Measurements from ENCODE around the gene ZNF48.

The ZNF48 gene

DNA sequence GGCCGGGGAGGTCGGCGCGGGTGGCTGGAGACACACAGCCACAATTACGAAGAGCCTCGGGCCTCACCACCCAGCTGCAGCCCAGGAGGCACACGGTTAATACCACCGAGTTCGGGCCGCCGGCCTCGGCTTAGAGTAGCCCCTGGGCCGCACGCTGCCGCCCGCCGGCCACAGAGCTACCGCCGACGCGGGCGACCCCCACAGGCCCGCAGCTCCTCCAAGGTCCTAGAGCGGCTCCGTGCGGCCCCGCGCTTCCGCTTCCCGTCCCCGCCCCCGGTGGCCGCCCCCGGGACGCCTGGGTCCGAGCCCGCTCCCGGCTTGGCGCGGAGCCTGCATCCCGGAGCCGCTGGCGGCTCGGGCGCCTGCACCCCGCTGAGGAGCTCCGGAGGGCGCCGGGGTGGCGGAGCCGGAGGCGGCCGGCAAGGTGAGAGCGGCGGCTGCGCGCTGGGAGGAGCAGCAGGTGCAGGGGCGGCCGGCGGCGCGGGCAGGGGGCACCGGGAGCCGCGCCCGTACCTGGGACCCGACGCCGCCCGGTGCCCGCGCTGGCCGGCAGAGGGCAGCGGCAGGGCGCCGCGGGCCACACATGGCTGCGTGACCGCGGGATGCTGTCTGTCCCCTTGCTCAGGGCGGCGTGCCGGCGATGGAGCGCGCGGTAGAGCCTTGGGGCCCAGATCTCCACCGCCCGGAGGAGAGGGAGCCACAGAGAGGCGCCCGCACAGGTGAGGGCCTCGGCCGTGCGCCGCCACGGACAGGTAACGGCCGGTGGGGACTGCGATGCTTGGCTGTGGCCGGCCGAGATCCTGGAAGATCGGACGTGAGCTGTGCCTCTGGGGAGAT lies at the start of gene ZNF48:
Gene ZNF48 (plus strand): TSS at position 266 of the 837 bp plus-strand sequence. CDS start 375 bp downstream, at position 641.
- H3K27ac ChIP-seq (ENCODE audit: low read depth, low read length), result peak within 1 kb of the TSS; percentile 97
- H3K27me3 ChIP-seq (ENCODE audit: control insufficient read depth, insufficient read depth, low read length), result no peaks in the 10 kb centered on the region
- no peaks in the 10 kb centered on the region for H3K9me3 ChIP-seq (ENCODE audit: control insufficient read depth, insufficient read depth, low read depth, low read length)
- H3K4me3 ChIP-seq (ENCODE audit: low read depth, low read length), result peak within 1 kb of the TSS; percentile 91
- H3K36me3 ChIP-seq (ENCODE audit: control insufficient read depth, insufficient read depth, low read length), result peaks cover 21% of the 10 kb centered on the region
- H3K4me1 ChIP-seq (ENCODE audit: control insufficient read depth, insufficient read depth, low read length), result peaks cover 22% of the 10 kb centered on the region
- peak within 1 kb of the TSS; percentile 93 for H3K9ac ChIP-seq (ENCODE audit: low read length)

DNA sequence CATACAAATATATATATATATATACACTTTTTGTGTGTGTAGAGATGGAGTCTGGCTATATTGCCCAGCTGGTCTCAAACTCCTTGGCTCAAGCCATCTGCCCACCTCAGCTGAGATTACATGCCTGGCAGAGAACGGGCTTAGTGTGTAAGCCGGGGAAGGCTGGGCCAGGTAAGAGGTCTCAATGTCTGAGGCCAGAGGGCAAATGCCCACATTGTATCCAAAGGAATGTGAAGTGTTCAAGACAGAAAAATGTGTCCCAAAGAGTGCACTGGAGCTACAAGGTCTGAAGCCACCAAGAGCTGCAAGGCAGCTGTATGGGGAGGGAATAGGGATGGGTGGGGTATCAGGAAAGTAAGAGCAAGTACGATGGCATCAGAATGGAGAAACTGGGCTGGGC lies 48.9 kb upstream of the ZNF48 start:
- Histone ChIP-seq H3K9me3 (ENCODE audit: control insufficient read depth, insufficient read depth, low read depth, low read length) (no peaks in the 10 kb centered on the region), H3K9ac (ENCODE audit: low read length) (no peak overlapping the region), H3K27ac (ENCODE audit: low read depth, low read length) (no peak overlapping the region), H3K4me1 (ENCODE audit: control insufficient read depth, insufficient read depth, low read length) (no peaks in the 10 kb centered on the region), H3K4me3 (ENCODE audit: low read depth, low read length) (no peak overlapping the region), H3K27me3 (ENCODE audit: control insufficient read depth, insufficient read depth, low read length) (no peaks in the 10 kb centered on the region), H3K36me3 (ENCODE audit: control insufficient read depth, insufficient read depth, low read length) (peaks cover 16% of the 10 kb centered on the region)

DNA sequence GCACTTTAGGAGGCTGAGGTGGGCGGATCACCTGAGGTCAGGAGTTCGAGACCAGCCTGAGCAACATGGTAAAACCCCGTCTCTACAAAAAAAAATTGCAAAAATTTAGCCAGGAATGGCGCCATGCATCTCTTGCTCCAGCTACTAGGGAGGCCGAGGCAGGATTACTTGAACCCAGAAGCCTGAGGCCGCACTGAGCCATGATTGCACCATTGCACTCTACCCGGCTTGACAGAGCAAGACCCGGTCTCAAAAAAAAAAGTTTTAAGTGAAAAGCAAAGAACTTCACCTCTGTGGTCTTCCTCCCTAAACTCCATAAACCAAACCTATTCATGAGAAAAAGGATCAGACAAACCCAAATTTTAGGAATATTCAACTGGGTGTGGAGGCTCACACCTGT lies 47.1 kb upstream of the ZNF48 start:
- no peak overlapping the region for H3K27ac ChIP-seq (ENCODE audit: low read depth, low read length)
- H3K9me3 ChIP-seq (ENCODE audit: control insufficient read depth, insufficient read depth, low read depth, low read length), result no peaks in the 10 kb centered on the region
- H3K9ac ChIP-seq (ENCODE audit: low read length), result no peak overlapping the region
- peaks cover 34% of the 10 kb centered on the region for H3K36me3 ChIP-seq (ENCODE audit: control insufficient read depth, insufficient read depth, low read length)
- no peak overlapping the region for H3K4me3 ChIP-seq (ENCODE audit: low read depth, low read length)
- no peaks in the 10 kb centered on the region for H3K4me1 ChIP-seq (ENCODE audit: control insufficient read depth, insufficient read depth, low read length)
- no peaks in the 10 kb centered on the region for H3K27me3 ChIP-seq (ENCODE audit: control insufficient read depth, insufficient read depth, low read length)

DNA sequence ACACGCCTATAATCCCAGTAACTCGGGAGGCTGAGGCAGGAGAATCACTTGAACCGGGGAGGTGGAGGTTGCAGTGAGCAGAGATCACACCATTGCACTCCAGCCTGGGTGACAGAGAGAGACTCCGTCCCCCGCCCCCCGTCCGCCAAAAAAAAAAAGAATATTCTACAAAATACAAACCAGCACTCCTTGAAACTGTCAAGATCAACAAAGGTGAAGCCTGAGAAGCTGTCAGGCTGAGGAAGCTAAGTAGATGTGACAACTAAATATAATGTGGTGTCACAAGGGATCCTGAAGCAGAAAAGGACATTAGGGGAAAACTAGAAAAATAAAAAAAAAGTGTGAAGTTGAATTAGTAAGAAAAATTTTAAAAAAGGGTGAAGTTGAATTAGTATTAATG lies 46.3 kb upstream of the ZNF48 start:
- Histone ChIP-seq H3K27me3 (ENCODE audit: control insufficient read depth, insufficient read depth, low read length) (no peaks in the 10 kb centered on the region), H3K4me1 (ENCODE audit: control insufficient read depth, insufficient read depth, low read length) (peaks cover 2% of the 10 kb centered on the region), H3K4me3 (ENCODE audit: low read depth, low read length) (no peak overlapping the region), H3K9me3 (ENCODE audit: control insufficient read depth, insufficient read depth, low read depth, low read length) (no peaks in the 10 kb centered on the region), H3K27ac (ENCODE audit: low read depth, low read length) (no peak overlapping the region), H3K9ac (ENCODE audit: low read length) (no peak overlapping the region), H3K36me3 (ENCODE audit: control insufficient read depth, insufficient read depth, low read length) (peaks cover 43% of the 10 kb centered on the region)

DNA sequence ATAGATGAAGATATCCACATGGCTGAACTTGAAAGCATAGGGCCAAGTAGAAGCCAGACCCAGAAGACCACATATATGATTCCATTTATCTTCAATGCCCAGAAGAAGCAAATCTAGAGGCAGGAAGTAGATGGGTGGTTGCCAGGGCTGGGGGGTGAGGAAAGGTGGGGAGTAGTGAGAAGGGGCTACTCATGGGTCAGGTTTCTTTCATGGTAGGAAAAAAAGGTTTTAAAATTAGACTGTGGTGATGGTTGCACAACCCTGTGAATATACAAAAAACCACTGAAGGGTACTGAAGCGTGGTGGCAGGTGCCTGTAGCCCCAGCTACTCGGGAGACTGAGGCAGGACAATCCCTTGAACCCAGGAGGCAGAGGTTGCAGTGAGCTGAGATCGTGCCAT lies 45.5 kb upstream of the ZNF48 start:
- Histone ChIP-seq H3K27me3 (ENCODE audit: control insufficient read depth, insufficient read depth, low read length) (no peaks in the 10 kb centered on the region), H3K27ac (ENCODE audit: low read depth, low read length) (no peak overlapping the region), H3K9me3 (ENCODE audit: control insufficient read depth, insufficient read depth, low read depth, low read length) (no peaks in the 10 kb centered on the region), H3K9ac (ENCODE audit: low read length) (no peak overlapping the region), H3K4me3 (ENCODE audit: low read depth, low read length) (no peak overlapping the region), H3K36me3 (ENCODE audit: control insufficient read depth, insufficient read depth, low read length) (peaks cover 43% of the 10 kb centered on the region), H3K4me1 (ENCODE audit: control insufficient read depth, insufficient read depth, low read length) (peaks cover 4% of the 10 kb centered on the region)

DNA sequence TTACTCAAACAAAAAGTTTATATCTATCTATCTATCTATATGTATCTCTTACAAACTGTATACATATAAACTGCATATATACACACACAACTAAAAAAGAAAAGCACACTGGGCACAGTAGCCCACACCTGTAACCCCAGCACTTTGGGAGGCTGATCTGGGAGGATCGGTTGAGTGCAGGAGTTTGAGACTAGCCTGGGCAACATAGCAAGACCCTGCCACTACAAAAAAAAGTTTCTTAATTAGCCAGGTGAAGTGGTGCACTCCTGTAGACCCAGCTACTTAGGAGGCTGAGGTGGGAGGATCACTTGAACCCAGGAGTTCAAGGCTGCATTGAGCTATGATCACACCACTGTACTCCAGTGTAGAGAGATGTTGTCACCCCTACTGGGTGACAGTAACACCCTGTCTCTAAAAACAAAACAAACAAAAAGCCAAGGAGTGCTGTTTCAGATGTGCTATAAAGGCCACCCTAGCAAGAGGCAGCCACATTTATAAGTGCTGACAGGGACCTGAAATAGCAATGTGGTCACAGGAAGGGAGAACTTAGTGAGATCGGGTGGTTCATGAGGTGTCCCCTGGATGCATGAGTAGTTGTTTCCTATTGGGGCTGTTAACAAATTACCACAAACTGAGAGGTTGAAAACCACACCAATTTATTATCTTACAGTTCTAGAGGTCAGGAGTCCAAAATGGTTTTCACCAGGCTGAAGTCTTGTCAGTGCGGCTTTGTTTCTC lies 44.9 kb upstream of the ZNF48 start:
- Histone ChIP-seq H3K27ac (ENCODE audit: low read depth, low read length) (no peak overlapping the region), H3K27me3 (ENCODE audit: control insufficient read depth, insufficient read depth, low read length) (no peaks in the 10 kb centered on the region), H3K4me3 (ENCODE audit: low read depth, low read length) (no peak overlapping the region), H3K9ac (ENCODE audit: low read length) (no peak overlapping the region), H3K4me1 (ENCODE audit: control insufficient read depth, insufficient read depth, low read length) (peaks cover 4% of the 10 kb centered on the region), H3K36me3 (ENCODE audit: control insufficient read depth, insufficient read depth, low read length) (peaks cover 43% of the 10 kb centered on the region), H3K9me3 (ENCODE audit: control insufficient read depth, insufficient read depth, low read depth, low read length) (no peaks in the 10 kb centered on the region)

DNA sequence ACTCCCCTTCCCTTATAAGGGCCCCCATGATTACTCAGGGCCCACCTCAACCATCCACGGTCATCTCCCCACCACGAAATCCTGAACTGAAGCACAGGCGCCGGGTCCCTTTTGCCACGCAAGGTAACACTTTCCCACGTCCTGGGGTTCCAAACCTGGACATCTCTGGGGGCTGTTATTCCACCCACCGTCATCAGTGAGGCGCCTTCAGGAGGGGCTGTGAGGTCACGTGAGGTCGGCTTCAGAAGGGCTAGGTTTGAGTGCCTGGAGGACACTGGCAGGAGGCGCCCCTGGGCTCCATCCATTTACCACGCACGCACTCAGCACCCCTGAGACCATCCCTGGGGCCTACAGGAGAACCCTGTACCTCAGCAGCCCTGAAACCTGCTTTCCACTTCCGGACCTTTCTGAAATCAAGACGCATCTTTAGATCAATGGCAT lies 44.2 kb upstream of the ZNF48 start:
- peaks cover 7% of the 10 kb centered on the region for H3K4me1 ChIP-seq (ENCODE audit: control insufficient read depth, insufficient read depth, low read length)
- H3K4me3 ChIP-seq (ENCODE audit: low read depth, low read length), result no peak overlapping the region
- peaks cover 43% of the 10 kb centered on the region for H3K36me3 ChIP-seq (ENCODE audit: control insufficient read depth, insufficient read depth, low read length)
- no peaks in the 10 kb centered on the region for H3K27me3 ChIP-seq (ENCODE audit: control insufficient read depth, insufficient read depth, low read length)
- no peaks in the 10 kb centered on the region for H3K9me3 ChIP-seq (ENCODE audit: control insufficient read depth, insufficient read depth, low read depth, low read length)
- no peak overlapping the region for H3K9ac ChIP-seq (ENCODE audit: low read length)
- H3K27ac ChIP-seq (ENCODE audit: low read depth, low read length), result no peak overlapping the region

DNA sequence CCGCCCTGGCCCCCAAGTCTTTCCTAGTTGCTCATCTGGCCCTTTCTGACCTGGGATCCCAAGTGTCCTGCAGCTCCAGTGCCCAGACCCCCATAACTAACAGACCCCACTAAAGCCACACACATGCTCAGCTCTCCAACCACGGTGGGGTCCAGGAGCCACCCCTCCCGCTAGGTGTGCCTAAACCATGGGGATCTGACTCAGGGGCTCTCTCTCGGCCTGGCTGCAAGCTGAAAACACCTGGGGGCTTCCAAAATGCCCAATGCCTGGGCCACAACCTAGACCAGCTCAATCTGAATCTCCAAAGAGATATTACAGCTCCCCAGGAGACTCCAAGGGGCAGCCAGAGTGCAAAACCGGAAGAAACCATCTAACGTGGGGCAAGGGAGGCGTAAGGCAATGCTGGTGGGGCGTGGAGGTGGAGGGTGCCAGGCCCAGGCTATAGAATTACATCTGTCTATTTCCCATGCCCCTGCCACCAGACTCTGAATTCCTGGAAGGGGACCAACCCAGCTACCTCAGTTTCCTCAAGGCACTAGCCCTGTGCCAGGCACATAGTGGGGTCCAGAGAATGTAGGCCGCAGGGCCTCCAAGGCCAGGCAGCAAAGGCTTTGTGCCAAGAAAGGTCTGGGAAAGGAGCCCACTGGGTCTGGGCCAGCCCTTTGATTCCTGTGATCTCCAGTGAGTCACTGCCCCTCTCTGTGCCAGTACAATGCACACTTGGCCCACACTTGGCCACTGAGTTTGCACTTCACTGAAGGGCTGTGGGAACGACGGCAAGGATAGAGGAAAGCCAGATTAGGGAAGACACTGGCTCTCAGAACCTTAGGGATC lies 43.4 kb upstream of the ZNF48 start:
- Histone ChIP-seq H3K9ac (ENCODE audit: low read length) (no peak overlapping the region), H3K9me3 (ENCODE audit: control insufficient read depth, insufficient read depth, low read depth, low read length) (no peaks in the 10 kb centered on the region), H3K4me1 (ENCODE audit: control insufficient read depth, insufficient read depth, low read length) (peaks cover 12% of the 10 kb centered on the region), H3K36me3 (ENCODE audit: control insufficient read depth, insufficient read depth, low read length) (peaks cover 43% of the 10 kb centered on the region), H3K27ac (ENCODE audit: low read depth, low read length) (no peak overlapping the region), H3K4me3 (ENCODE audit: low read depth, low read length) (no peak overlapping the region), H3K27me3 (ENCODE audit: control insufficient read depth, insufficient read depth, low read length) (no peaks in the 10 kb centered on the region)

DNA sequence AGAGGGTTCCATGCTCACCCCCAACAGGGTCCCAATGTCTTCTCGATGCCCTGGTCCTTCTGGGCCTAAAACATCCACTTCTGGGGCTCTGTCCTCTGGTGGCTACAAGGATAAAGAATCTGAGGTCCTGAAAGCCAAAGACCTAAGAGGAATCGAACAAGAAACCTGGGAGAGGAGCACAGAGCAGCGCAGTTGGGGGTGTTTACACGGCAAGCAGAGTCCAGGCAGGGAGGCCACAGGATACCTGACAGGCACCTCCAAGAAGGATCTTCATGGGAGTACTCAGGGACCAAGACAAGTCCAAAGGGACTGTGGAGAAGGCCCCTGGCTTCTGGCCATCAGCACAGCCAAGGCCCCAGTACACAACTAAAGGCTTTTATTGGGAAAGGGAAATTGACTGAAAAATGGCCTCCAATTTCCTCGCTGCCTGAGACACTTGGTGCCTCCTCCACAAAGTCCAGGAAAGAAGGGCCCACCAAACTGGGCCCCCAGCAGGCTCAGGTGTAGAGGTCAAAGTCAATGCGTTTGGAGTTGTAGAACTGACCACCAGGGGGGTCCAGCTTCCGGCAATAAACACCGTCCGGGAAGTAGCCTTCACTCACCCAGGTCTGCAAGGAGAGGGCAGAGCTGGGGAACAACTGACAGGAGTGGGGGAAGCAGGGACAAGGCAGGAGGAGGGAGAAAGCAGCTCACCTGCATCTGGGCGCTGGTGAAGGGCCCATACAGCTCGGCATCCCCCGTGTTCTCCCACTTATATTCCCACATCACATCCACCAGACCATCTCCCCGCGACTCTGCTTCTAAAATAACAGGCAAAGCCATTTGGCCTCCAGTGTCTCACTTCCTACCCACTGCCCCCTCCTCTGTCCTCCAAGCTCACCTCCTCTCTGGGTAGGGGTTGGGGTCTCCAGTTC lies 42.5 kb upstream of the ZNF48 start:
- Histone ChIP-seq H3K36me3 (ENCODE audit: control insufficient read depth, insufficient read depth, low read length) (peaks cover 51% of the 10 kb centered on the region), H3K4me3 (ENCODE audit: low read depth, low read length) (no peak overlapping the region), H3K9me3 (ENCODE audit: control insufficient read depth, insufficient read depth, low read depth, low read length) (no peaks in the 10 kb centered on the region), H3K27me3 (ENCODE audit: control insufficient read depth, insufficient read depth, low read length) (no peaks in the 10 kb centered on the region), H3K27ac (ENCODE audit: low read depth, low read length) (no peak overlapping the region), H3K9ac (ENCODE audit: low read length) (no peak overlapping the region), H3K4me1 (ENCODE audit: control insufficient read depth, insufficient read depth, low read length) (peaks cover 12% of the 10 kb centered on the region)
